H9 (cell line): ENCODE data around the gene VSIR. TPM values are rescaled to one million over a fixed set of nuclear protein-coding genes. Genes with fewer than 3 reads are reported as not detected.

ENCODE experiments used
- DNase-seq: peaks from one replicate; pipeline ENCODE4 v3.0.0-alpha.2; 2017
- H2AFZ ChIP-seq: one replicate; pipeline ENCODE4 v1.6.1; 2013; ENCODE audit warnings: mild to moderate bottlenecking, low read length, control low read depth, moderate library complexity
- H2AK5ac ChIP-seq: 2 replicates; pipeline ENCODE4 v1.6.1; 2013; ENCODE audit warnings: low read length, control low read depth, mixed read lengths; ENCODE audit not compliant: insufficient read length
- H2BK120ac ChIP-seq: one replicate; pipeline ENCODE4 v1.6.1; 2013; ENCODE audit warnings: low read depth, mild to moderate bottlenecking, low read length, control low read depth, inconsistent platforms; ENCODE audit not compliant: poor library complexity, severe bottlenecking
- H2BK12ac ChIP-seq: 2 replicates; pipeline ENCODE4 v1.6.1; 2013; ENCODE audit warnings: low read length, control low read depth, mixed read lengths, low read depth; ENCODE audit not compliant: insufficient read length
- H2BK15ac ChIP-seq: 2 replicates; pipeline ENCODE4 v1.6.1; 2013; ENCODE audit warnings: low read depth, low read length, control low read depth
- H2BK20ac ChIP-seq: one replicate; pipeline ENCODE4 v1.6.1; 2013; ENCODE audit warnings: low read depth, mild to moderate bottlenecking, low read length, control low read depth, inconsistent platforms; ENCODE audit not compliant: poor library complexity, severe bottlenecking
- H2BK5ac ChIP-seq: 2 replicates; pipeline ENCODE4 v1.6.1; 2013; ENCODE audit warnings: low read length, control low read depth, mixed read lengths; ENCODE audit not compliant: insufficient read length
- H3K14ac ChIP-seq: 2 replicates; pipeline ENCODE4 v1.6.1; 2013; ENCODE audit warnings: low read length, control low read depth; ENCODE audit not compliant: insufficient read depth
- H3K18ac ChIP-seq: 2 replicates; pipeline ENCODE4 v1.6.1; 2013; ENCODE audit warnings: low read depth, mild to moderate bottlenecking, mixed read lengths, low read length, control low read depth; ENCODE audit not compliant: insufficient read length
- H3K23ac ChIP-seq: 2 replicates; pipeline ENCODE4 v1.6.1; 2013; ENCODE audit warnings: low read length, control low read depth, mixed read lengths, low read depth; ENCODE audit not compliant: insufficient read length
- H3K23me2 ChIP-seq: 2 replicates; pipeline ENCODE4 v1.6.1; 2013; ENCODE audit warnings: low read depth, mild to moderate bottlenecking, mixed read lengths, low read length, control low read depth; ENCODE audit not compliant: insufficient read length, poor library complexity, severe bottlenecking
- H3K27ac ChIP-seq: 2 replicates; pipeline ENCODE4 v1.5.1; 2013; ENCODE audit warnings: low read length, control low read depth, mixed read lengths, low read depth; ENCODE audit not compliant: insufficient read length
- H3K27me3 ChIP-seq: 2 replicates; pipeline ENCODE4 v1.6.1; 2013; ENCODE audit warnings: low read length, control low read depth, inconsistent platforms; ENCODE audit not compliant: insufficient read depth
- H3K4ac ChIP-seq: 2 replicates; pipeline ENCODE4 v1.6.1; 2013; ENCODE audit warnings: low read depth, mild to moderate bottlenecking, control low read depth, inconsistent platforms, low read length, moderate library complexity
- H3K4me1 ChIP-seq: 2 replicates; pipeline ENCODE4 v1.6.1; 2013; ENCODE audit warnings: low read length, control low read depth, inconsistent platforms; ENCODE audit not compliant: insufficient read depth
- H3K4me2 ChIP-seq: 2 replicates; pipeline ENCODE4 v1.6.1; 2013; ENCODE audit warnings: low read length, control low read depth, mixed read lengths; ENCODE audit not compliant: insufficient read length, insufficient read depth
- H3K56ac ChIP-seq: 2 replicates; pipeline ENCODE4 v1.6.1; 2013; ENCODE audit warnings: low read depth, mild to moderate bottlenecking, mixed read lengths, low read length, control low read depth; ENCODE audit not compliant: insufficient read length
- H3K79me1 ChIP-seq: 2 replicates; pipeline ENCODE4 v1.6.1; 2013; ENCODE audit warnings: low read depth, mild to moderate bottlenecking, moderate library complexity, low read length, control low read depth, inconsistent platforms; ENCODE audit not compliant: insufficient read depth, poor library complexity, severe bottlenecking
- H3K79me2 ChIP-seq: 2 replicates; pipeline ENCODE4 v1.6.1; 2013; ENCODE audit warnings: low read length, control low read depth, inconsistent platforms; ENCODE audit not compliant: insufficient read depth
- H3K9ac ChIP-seq: 2 replicates; pipeline ENCODE4 v1.6.1; 2013; ENCODE audit warnings: low read length, control low read depth, mixed read lengths; ENCODE audit not compliant: insufficient read length; ENCODE audit errors: extremely low read depth
- H3K9me3 ChIP-seq: one replicate; pipeline ENCODE4 v1.6.1; 2013; ENCODE audit warnings: low read depth, low read length, inconsistent platforms; ENCODE audit not compliant: control insufficient read depth
- H3T11ph ChIP-seq: one replicate; pipeline ENCODE4 v1.6.1; 2013; ENCODE audit warnings: mild to moderate bottlenecking, low read length, control low read depth, inconsistent platforms
- H4K20me1 ChIP-seq: one replicate; pipeline ENCODE4 v1.6.1; 2013; ENCODE audit not compliant: control insufficient read depth, insufficient read length, insufficient read depth
- H4K5ac ChIP-seq: 2 replicates; pipeline ENCODE4 v1.6.1; 2013; ENCODE audit warnings: low read depth, mild to moderate bottlenecking, mixed read lengths, low read length, control low read depth; ENCODE audit not compliant: insufficient read length
- H4K8ac ChIP-seq: replicated peaks from 2 replicates; pipeline ENCODE4 v1.6.1; 2013; ENCODE audit warnings: low read length, control low read depth, mixed read lengths, low read depth; ENCODE audit not compliant: insufficient read length
- H4K91ac ChIP-seq: 2 replicates; pipeline ENCODE4 v1.6.1; 2013; ENCODE audit warnings: low read depth, mild to moderate bottlenecking, moderate library complexity, mixed read lengths, low read length, control low read depth; ENCODE audit not compliant: insufficient read length
- H3K27ac Mint-ChIP-seq, 3 experiments: 2 replicates in 2 of 3; 3 replicates in 1 of 3; pipeline ENCODE4 v1.8.0; 2020 to 2021; ENCODE audit warnings: mixed read lengths in 3 of 3, mild to moderate bottlenecking in 1 of 3, moderate library complexity in 1 of 3
- H3K27me3 Mint-ChIP-seq: 2 replicates; pipeline ENCODE4 v1.8.0; 2021; ENCODE audit warnings: low read depth, mild to moderate bottlenecking, moderate library complexity, mixed read lengths
- H3K36me3 Mint-ChIP-seq, 3 experiments: 2 replicates in 2 of 3; 3 replicates in 1 of 3; pipeline ENCODE4 v1.8.0; 2020 to 2021; ENCODE audit warnings: low read depth in 3 of 3, mixed read lengths in 3 of 3; ENCODE audit not compliant: insufficient read depth in 1 of 3
- H3K4me1 Mint-ChIP-seq, 2 experiments: 2 replicates each; pipeline ENCODE4 v1.8.0; 2020; ENCODE audit warnings: mixed read lengths in 2 of 2
- H3K4me3 Mint-ChIP-seq, 2 experiments: 2 replicates in 1 of 2; 3 replicates in 1 of 2; pipeline ENCODE4 v1.8.0; 2020 to 2021; ENCODE audit warnings: mild to moderate bottlenecking in 2 of 2, mixed read lengths in 2 of 2, moderate library complexity in 1 of 2
- H3K9me3 Mint-ChIP-seq, 2 experiments: 2 replicates in 1 of 2; 3 replicates in 1 of 2; pipeline ENCODE4 v1.8.0; 2020; ENCODE audit warnings: mild to moderate bottlenecking in 2 of 2, mixed read lengths in 2 of 2, moderate library complexity in 1 of 2
- CTCF ChIP-seq: fragments of 200-600 bp; sonication (generic); conservative IDR thresholded peaks from 3 replicates; pipeline ENCODE4 v1.8.0; 2021; ENCODE audit warnings: antibody characterized with exemption, mild to moderate bottlenecking
- WGBS: extraction: QIAGEN DNeasy Blood & Tissue Kit; methylation state at CpG from one replicate; pipeline ENCODE4 v1.1.7; 2013; ENCODE audit warnings: missing lambda C conversion rate, low lambda C conversion rate, mixed read lengths; ENCODE audit not compliant: insufficient read length; ENCODE audit errors: extremely low coverage; 5-methylcytosine and 5-hydroxymethylcytosine counted together
- total RNA-seq: library from RNA; stranded (reverse); gene quantifications from 2 replicates; pipeline ENCODE4 v1.2.1, GENCODE V29; 2021

The VSIR gene
- total RNA-seq, 1 experiment from 2014 or later = 0.11 TPM

DNA sequence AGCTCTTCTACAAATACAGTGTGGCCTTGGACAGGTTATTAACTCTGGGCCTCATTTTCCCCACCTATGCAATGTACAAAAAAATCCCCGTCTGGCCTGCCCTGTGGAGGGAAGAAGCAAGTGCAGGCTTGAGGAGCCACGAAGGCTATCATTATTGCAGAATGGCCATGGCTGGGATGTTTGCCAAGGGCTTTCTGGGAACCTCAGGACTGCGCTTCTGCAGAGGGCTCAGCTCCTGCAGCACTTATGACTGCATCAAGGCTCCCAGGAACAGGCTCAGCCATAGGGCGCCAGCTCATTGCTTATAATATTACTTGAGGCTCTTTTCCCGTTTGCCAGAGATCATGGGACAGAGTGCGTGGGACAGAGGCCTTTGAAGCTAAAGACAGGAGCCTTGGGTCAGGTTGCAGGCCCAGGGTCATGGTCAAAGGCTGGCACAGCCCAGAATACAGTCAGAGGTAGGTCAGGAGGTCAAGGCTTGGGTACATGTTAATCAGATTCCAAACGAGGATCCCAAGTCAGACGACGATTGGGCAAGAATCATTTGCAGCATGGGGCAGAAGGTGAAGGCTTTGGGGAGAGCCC, 33.2 kb downstream of the VSIR start:
- Mint-ChIP-seq H3K4me1 (peaks cover 7 to 13% of the 10 kb centered on the region in 2 experiments), H3K27ac (no peak overlapping the region), H3K36me3 (0 out of 7 replicates have a peak, but pooled peaks cover 0 to 4% (median 0%) of the 10 kb centered on the region in 3 experiments), H3K9me3 (peaks cover 0 to 4% of the 10 kb centered on the region in 2 experiments; a peak in 1 of 5 replicates), H3K27me3 (peaks cover 2% of the 10 kb centered on the region), H3K4me3 (no peak overlapping the region)
- H3K23ac ChIP-seq = no peak overlapping the region
- H3K4me2 ChIP-seq = no peak overlapping the region
- H3K18ac ChIP-seq = no peak overlapping the region
- no peak overlapping the region for H4K8ac ChIP-seq
- H4K20me1 ChIP-seq = no peaks in the 10 kb centered on the region
- no peak overlapping the region for H2BK20ac ChIP-seq
- H2BK120ac ChIP-seq = no peak overlapping the region
- no peaks in the 10 kb centered on the region for H3K79me1 ChIP-seq
- H3K14ac ChIP-seq = no peak overlapping the region
- no peak overlapping the region for H4K5ac ChIP-seq
- no peak overlapping the region for H4K91ac ChIP-seq
- no peak for TF ChIP-seq CTCF
- H2AFZ ChIP-seq = no peak overlapping the region
- H2BK12ac ChIP-seq = no peak overlapping the region
- H3K4ac ChIP-seq = no peak overlapping the region
- no peak overlapping the region for H3K27ac ChIP-seq
- H3K56ac ChIP-seq = no peak overlapping the region
- H2BK15ac ChIP-seq = no peak overlapping the region
- H3K23me2 ChIP-seq = no peaks in the 10 kb centered on the region
- H2BK5ac ChIP-seq = no peak overlapping the region
- H3K79me2 ChIP-seq = no peaks in the 10 kb centered on the region
- DNase-seq = no peak
- peaks cover 3% of the 10 kb centered on the region; the same call in 1 of the 2 replicates for H3K4me1 ChIP-seq
- H2AK5ac ChIP-seq = no peak overlapping the region
- no peaks in the 10 kb centered on the region for H3K9me3 ChIP-seq
- no peak overlapping the region for H3T11ph ChIP-seq
- no peak overlapping the region for H3K9ac ChIP-seq
- WGBS = no CpG with 5 or more reads among the region's 9 CpGs
- H3K27me3 ChIP-seq = no peaks in the 10 kb centered on the region
